GM19463 (cell line): ENCODE data around the gene AK8.

Experiments used
- ATAC-seq: cut with Tn5 transposase; IDR thresholded peaks from one replicate; pipeline ENCODE4 v1.9.1; 2021; ENCODE audit warnings: mild to moderate bottlenecking, moderate library complexity; ENCODE audit not compliant: unreplicated experiment

AK8 gene, protein sequence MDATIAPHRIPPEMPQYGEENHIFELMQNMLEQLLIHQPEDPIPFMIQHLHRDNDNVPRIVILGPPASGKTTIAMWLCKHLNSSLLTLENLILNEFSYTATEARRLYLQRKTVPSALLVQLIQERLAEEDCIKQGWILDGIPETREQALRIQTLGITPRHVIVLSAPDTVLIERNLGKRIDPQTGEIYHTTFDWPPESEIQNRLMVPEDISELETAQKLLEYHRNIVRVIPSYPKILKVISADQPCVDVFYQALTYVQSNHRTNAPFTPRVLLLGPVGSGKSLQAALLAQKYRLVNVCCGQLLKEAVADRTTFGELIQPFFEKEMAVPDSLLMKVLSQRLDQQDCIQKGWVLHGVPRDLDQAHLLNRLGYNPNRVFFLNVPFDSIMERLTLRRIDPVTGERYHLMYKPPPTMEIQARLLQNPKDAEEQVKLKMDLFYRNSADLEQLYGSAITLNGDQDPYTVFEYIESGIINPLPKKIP

DNA sequence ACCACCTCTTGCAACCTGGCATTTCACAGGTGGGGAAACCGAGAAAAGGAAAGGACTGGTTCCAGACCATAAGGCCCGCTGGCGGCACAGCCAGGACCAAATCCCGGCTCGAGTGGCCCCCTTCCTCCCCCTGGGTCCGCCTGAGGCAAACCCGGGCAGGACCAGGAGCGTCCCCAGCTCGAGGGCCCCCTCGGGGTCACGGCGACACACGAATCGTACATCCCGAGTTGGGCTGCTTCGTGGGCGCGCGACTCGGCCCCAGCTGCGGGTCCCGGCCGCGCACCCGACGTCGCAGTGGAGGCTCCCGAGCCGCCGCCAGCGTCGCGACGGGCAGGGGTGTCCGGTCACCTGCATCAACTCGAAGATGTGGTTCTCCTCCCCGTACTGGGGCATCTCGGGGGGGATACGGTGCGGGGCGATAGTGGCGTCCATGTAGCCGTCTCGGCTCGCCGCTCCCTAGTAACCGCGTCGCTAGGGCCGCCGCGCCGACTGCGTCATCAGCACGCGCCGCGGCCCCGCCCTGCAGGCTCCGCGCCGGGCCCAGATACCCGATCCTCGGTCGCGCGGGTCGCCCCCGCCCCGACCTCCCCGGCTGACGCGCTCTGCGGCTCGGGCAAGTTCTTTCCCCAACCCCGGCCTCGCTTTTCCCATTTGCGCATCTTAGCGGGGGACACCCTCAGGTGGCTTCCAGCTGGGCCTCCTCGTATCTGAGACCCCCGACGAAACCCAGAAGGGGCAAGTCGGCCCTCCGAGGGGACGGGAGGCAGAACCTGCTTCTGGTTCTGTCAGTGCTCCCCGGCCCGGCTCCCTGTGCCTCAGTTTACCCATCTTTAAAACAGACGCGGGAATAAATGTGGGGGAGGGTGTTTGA is at the start of gene AK8:
AK8 (minus strand) TSS at position 461 of the 871 bp plus-strand sequence; CDS start at position 432, 29 bp downstream.
- ATAC-seq: peak; percentile 70

DNA sequence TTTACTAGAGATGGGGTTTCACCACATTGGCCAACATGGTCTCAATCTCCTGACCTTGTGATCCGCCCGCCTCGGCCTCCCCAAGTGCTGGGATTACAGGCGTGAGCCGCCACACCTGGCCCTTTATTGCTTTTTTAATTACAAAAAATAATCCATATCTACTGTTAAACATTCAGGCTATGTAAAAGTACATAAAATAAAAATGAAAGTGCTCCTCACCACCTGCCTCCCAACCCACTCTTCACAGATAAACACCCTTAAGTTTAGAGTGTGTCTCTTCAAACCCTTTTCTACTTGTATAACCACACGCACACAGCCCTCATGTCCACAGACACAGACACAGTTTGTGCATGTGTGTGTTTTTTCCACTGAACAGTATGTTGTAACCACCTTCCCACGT is 49.6 kb upstream of the AK8 start:
- no peak for ATAC-seq

DNA sequence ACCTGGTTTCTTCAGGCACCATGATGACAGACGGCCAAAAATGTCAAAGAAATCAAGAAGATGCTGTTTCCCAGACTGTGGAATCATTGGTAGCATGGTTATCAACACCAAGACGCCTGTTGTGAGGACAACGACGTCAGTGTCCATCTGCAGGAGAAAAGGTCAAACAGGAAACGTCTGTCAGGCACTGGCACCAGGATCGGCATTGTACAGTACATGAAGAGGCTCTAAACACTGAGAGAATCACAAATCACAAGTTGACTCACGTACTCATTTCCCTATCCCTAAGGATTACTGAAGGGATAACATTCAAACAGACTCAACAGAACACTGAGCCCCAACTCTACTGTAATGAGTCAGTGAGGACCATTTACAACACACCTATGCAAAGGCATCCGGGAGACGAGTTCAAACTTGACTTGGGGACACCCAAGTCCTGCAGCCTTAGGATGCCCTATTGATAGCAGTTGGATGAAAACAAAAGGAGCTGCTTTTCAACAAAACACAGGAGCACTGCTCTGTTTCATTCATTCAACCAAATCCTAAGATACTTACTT is 45.3 kb upstream of the AK8 start:
- ATAC-seq: no peak

DNA sequence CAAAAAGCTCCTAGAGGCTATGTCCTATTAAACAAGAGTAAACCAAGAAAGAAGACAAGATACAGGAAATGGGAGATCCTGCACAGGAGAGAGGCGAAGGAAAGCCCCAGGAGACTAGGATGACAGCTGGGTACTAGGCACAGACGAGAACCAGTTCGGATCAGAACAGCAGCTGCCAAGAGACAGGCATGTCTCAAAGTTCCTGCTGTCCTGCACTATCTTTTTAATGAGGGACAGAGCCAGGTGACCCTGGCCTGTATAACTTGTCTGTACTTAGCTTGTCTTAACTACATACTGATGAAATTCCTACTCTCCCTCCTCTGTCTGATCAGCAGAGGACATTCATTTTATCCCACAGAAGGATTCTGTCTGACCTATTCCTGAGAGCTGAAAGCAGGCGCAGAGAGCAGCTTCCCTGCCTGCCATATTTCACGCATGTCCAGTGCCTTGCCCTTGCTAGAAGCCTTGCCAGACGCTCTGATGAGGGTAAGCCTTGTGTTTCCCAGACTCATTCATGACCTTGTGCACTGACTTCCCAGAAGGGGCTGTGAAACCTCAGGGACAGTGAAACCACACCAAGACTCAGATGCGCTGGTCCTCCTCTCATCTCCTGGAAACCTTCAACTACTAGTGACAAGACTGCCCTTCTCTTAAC is 41.7 kb upstream of the AK8 start:
- ATAC-seq: no peak

DNA sequence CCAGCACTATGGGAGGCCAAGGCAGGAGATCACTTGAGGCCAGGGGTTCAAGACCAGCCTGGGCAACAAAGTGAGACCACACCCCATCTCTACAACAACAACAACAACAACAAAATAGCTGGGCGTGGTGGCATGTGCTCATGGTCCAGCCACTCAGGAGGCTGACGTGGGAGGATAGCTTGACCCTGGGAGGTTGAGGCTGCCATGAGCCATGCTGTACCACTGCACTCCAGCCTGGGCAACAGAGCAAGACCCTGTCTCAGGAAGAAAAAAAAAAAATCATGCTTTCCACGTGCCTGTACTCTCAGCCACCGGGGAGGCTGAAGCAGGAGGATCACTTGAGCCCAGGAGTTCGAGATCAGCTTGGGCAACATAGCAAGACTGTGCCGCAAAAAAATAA is 36.8 kb upstream of the AK8 start:
- no peak for ATAC-seq

DNA sequence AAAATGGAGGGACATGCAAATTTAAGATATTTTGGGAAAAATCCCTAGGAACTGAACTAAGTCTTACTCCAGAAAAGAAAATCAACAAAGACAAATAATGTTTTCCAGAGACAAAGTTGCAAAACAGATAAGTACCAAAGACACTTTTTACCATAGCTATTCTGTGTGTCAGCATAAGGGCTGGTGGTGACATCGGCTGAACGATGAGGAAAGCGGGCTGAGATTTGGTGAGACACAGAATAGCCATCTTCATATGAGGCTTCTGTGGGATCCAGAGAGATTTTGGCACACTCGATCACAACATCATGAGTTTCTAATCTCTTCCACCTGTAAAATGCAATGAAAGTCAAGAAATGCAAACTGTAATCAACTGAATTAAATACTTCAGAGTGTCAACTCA is 34.0 kb upstream of the AK8 start:
- no peak for ATAC-seq

DNA sequence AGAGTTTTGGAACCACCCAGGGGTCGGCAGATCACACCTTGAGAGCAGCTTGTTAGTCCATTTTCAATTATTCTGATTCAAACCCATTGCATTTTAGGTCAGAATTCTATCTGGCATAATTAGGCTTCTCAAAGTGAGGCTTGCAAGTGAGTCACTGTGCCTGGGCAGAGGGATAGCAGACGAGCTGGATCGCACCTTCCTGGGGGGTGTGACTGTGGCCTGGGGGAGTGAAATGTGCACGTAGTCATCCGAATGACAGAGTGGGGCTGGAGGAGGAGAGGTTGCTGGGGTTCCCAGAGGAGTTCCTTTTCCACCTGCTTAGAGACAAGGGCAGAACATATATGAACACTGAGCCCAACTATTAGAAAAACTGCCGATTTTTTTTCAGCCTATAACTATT is 32.3 kb upstream of the AK8 start:
- ATAC-seq: no peak

DNA sequence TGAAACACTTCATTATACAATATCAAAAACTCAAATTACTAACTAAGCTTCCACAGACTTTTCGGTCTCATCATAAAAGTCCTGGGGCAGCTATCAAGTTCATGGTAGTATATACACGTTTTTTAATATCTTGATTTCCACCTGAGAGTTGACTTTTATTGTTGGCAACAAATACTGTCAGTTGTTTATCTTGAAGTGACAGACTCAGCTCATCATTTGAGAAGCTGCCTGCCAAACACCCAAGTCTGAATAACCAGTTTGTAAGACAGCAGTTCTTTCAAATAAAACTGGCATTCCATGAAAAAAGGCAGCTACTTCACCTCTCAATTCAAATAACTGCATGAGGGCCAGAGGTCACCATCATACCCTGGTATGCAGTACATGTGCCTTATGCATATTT is 31.2 kb upstream of the AK8 start:
- ATAC-seq: no peak

DNA sequence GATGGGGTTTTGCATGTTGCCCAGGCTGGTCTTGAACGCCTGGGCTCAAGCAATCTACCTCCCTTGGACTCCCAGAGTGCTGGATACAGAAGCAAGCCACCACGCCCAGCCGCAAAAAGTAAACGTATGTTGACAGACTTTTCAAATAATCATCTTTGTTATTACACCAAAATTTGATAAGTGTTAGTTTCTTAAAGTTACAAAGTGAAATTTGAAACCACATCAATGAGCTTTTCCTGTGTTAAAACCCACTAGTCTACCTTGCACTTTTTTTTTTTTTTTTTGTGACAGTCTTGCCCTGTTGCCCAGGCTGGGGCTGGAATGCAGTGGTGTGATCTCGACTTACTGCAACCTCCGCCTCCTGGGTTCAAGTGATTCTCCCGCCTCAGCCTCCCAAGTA is 30.6 kb upstream of the AK8 start:
- no peak for ATAC-seq

DNA sequence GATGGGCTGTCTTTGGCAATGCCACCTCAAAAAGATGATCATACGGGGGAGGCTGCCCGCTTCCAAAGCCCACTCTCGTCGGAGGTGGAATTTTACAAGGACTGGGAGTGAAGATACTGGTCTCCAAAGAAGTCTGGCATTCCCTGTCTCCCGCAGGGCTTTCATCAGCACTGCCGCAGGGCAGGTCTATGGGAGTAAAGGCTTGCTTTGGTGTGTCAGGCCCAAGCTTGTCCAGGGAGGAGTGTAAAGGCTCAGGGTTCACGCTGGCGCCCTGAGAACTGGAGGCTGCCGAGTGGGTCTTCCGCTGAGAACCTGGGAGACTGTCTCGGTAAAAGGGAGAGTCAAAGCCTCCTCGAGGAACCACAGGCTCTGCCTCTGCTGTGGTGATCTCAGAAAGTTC is 27.6 kb upstream of the AK8 start:
- ATAC-seq: no peak

DNA sequence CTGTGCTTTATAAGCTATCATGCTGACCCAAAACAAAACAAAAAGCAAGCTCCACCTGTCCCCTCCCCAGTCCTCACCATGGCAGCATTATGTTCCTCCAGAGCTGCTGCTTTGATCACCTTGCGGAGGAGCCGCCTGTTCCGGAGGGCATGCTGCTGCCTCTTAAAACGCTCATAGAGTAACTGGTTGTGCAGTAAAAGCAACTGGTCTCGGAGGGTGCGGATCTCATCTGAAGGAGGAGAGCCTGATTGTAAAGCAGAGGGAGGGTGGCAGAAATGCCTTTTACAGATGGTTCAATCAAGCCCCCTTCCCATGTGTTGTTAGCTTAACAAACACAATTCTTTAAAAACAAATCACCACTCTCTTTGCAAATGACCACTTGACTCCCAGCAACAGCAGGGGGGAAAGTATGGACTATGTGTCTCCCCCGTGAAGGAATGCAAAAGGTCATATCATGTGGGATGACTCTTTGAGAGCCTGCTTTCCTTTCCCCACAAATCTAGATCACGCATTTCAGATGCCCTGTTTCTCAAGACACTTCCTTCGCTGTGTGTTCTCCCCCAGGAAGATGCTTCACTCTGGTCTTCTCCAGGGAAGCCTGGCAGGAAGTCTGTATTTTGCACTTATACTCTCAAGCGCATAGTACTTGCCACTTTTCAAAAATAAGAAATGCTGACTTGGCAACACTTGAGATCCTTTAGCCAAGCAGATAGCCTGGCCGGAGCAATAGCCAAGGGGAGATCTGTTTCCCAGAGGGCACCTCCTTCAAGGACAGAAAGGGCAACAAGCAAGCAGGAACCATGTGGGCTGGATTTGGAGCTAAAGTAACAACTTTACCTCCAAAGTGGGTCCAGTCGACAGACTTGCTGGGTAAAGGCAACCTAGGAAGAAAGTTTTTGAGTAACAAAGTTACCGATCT is 25.7 kb upstream of the AK8 start:
- ATAC-seq: no peak

DNA sequence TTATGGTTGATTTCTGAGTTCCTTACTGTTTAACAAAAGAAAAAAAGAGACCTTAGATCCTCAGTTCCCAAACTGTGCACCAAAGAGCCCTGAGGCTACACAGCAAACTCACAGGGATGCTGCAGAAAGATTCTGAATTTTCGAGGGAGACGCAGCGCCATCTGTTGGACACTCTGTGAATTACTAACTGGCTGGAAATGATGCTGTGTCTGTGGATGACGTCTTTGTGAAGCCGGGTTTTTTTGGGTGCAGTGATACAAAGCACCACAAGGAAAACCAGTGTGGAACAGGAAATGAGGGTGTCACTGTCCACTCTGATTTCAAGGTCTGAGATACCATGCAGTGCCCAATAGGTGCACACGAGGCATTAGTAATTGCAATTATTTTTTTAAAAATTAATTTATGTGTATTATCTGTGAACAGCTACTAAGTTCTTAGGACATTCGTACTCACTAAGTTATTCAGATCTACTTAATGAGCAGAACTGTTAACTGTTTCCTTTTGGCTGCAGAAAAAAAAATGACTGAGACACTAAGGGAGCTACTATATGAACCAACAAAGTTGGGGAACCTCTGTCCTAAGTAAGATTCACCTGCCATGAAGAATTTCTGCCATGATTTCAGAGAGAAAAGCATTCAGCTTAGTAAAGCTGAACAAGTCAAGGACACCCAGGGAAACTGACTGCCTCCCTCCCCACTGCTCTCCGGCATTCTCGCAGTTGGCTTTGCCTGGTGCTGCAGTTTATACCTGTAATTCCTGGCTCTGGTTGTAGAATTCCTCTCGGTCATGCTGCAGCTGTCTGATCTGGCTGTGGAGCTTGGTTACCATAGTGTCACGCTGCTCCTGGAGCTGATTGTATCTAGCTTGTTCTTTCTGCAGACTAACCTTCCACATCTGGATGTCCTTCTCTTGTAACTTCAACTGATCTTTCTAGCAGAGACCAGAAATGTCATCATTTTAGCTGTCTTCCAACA is 24.1 kb upstream of the AK8 start:
- ATAC-seq: no peak

DNA sequence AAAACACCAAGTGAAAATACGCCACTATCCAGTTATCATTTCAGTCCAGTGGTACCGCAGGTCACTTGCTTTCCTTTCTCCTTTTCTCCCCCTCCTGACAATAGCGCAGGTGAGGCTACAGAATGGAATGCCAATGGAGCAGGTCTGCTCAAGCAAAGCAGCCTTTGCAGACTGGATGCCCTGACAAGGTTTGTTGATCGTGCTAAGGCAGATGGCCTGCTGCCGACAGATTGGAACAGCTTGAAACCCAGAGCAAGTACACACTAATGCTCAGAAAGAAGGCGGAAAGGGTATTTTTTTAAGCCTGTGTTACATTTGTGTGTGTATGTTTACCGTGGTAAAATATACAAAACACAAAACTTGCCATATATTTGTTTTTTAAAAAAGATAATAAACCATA is 20.0 kb upstream of the AK8 start:
- ATAC-seq: no peak

DNA sequence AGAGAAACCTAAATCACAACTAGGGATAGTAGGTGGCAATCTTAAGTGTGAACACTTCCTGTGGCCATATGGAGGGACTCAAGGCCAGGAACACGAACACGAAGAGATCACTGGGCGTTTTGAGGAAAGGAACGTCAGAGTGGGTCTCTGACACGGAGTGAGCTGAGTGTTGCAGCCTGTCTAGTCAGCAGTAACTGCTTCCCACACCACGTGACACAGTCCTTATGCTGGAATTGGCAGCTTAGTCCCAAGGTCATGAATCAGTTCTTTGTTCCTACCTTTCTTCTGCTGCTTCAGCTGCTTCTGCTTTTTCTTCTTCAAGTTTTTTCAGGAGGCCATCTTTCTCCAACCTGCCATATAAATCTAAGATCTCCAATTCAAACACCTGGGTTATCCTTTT is 18.8 kb upstream of the AK8 start:
- no peak for ATAC-seq

DNA sequence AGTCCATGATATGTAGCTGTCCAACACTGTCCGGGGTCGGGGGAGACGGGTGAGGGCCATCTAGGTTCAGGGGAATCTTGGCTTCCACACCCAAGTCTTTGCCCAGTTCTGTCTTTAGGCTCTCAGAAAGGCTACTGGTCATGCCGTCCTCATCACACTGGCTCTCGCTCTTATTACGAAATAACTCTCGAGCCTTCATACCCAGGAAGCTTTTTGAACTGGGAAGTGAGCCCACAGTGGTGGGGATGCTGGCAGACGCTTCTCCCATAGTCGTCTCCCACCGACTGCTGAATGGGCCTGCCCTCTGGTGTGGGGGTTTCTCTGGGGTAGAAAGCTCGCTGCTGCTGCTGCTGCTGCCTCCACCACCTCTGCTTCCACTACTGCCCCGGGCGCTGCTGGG is 18.2 kb upstream of the AK8 start:
- ATAC-seq: no peak

DNA sequence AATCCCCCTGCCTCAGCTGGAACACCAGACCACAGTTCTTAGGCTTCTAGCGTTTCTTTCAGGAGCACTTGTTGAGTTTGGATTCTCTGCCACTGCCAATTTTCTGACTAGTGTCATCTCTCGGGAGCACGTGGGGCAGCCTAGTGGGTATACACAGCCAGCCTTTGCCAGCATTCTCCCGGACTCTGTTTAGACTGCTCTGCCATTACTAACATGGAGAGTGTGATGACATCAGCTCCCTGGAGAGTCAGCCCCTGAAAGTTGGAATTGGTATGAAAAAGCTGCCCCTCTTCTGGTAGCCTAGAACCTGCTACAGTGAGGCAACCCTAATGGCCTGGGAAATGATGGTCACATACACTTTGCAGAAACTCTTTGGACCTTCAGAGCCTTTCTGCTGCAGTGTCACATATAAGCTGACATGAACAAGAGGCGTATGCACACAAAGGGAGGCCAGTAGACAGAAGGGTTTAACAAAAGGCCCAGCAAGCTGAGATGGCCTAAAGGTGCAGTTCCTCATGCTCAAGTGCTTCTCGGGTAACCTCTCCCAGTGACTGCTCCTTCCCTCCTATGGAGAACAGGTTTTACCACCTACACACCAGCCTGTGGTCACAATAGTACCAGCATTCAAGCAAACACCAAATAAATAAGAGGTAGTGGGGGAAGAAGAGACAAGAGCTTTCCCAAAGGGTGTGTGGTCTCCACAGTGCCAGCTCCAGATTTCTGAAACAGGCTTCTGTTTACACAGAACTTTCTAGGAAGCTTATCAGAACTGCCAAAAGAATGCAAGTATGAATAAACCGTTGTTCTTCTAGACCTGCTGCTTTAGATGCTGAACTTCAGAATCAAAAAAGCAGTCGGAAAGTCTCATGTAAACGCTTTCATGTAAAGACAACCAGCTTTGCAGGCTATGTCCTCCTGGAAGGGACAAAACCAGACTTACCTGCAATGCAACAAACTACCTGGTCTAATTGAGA is 17.1 kb upstream of the AK8 start:
- ATAC-seq: no peak

DNA sequence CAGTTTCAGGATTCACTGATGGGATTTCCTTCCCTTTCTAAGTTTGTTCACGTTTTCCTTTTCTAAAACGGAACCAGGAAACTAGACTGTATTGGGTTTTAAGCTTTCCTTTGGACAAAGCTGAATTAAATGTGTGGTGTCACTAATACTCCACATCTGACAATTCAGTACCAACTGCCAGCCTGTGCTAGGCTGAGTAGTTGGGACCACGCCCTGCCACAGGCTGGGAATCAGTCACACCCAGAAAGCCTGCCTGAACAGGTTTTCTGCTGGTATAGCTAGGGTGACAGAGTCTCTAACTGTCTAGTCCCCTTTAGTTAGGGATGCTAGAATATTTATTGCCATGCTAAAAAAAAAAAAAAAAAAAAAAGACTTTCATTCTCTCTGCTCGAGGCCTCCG is 16.3 kb upstream of the AK8 start:
- ATAC-seq: no peak

DNA sequence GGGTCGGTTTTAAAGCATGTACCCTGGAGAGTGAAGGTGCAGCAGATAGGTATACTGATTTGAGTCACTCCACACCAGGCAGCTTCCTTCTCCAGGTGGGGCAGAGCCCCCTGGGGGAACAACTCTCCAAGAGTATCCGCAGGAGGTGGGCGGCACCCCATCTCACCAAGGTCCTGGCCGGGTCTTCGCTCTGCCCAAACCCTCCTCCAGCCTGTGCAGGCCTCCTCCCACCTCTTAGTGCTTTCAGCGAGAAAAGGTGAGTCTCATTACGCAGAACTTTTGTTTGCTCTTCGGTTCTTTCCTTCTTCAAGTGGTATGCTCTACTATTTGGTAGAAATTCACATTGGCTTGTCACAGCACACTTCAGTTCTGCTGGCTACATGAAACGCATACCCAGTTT is 14.3 kb upstream of the AK8 start:
- ATAC-seq: no peak
